Glutamatergic neuron (in vitro differentiated cells): ENCODE measurements around the gene LHX6. TPM values are rescaled to one million over a fixed set of nuclear protein-coding genes. Genes with fewer than 3 reads are reported as not detected.
A peak's percentile ranks its signal among the peaks of the same experiment; 100 is the strongest.

Experiments
- DNase-seq: peaks from one replicate; pipeline ENCODE4 v3.0.0; 2022
- H3K27ac Mint-ChIP-seq: one replicate; pipeline ENCODE4 v1.8.0; 2020; ENCODE audit warnings: mild to moderate bottlenecking, mixed read lengths, inconsistent platforms; ENCODE audit not compliant: unreplicated experiment
- H3K27me3 Mint-ChIP-seq: one replicate; pipeline ENCODE4 v1.8.0; 2020; ENCODE audit warnings: mild to moderate bottlenecking, moderate library complexity, mixed read lengths, inconsistent platforms; ENCODE audit not compliant: unreplicated experiment
- H3K36me3 Mint-ChIP-seq: one replicate; pipeline ENCODE4 v1.8.0; 2020; ENCODE audit warnings: mild to moderate bottlenecking, mixed read lengths, inconsistent platforms; ENCODE audit not compliant: unreplicated experiment
- H3K4me1 Mint-ChIP-seq: one replicate; pipeline ENCODE4 v1.8.0; 2020; ENCODE audit warnings: mild to moderate bottlenecking, low read depth, mixed read lengths, inconsistent platforms; ENCODE audit not compliant: unreplicated experiment
- H3K4me3 Mint-ChIP-seq: one replicate; pipeline ENCODE4 v1.8.0; 2020; ENCODE audit warnings: mild to moderate bottlenecking, mixed read lengths, inconsistent platforms; ENCODE audit not compliant: unreplicated experiment
- H3K9me3 Mint-ChIP-seq: one replicate; pipeline ENCODE4 v1.8.0; 2020; ENCODE audit warnings: mild to moderate bottlenecking, moderate library complexity, mixed read lengths, inconsistent platforms; ENCODE audit not compliant: unreplicated experiment
- CTCF ChIP-seq: fragments of 200-600 bp; sonication (generic); IDR thresholded peaks from one replicate; pipeline ENCODE4 v1.5.0; 2021; ENCODE audit not compliant: partially characterized antibody, unreplicated experiment
- total RNA-seq: library from RNA; stranded (reverse); fragmentation: NEBNext Ultra II Directional; extraction: Animal tissue kit (Norgen Biotek cat#: 25700); gene quantifications from one replicate; pipeline ENCODE4 v1.2.1, GENCODE V29; 2021; ENCODE audit not compliant: unreplicated experiment

LHX6 gene
- total RNA-seq, 1 donor from 2014 or later = 2.8 TPM

GRCh38 chr9:122214507-122214906 is 14.2 kb downstream of the LHX6 start:
- Mint-ChIP-seq H3K4me3 (peak overlapping the region; percentile 81), H3K27ac (no peak overlapping the region), H3K27me3 (peaks cover 33% of the 10 kb centered on the region), H3K4me1 (peaks cover 11% of the 10 kb centered on the region), H3K9me3 (peaks cover 17% of the 10 kb centered on the region), H3K36me3 (peaks cover 10% of the 10 kb centered on the region)
- no peak for TF ChIP-seq CTCF
- no peak for DNase-seq

- H3K9me3 Mint-ChIP-seq = peaks cover 16% of the 10 kb centered on the region
- H3K4me3 Mint-ChIP-seq = peak overlapping the region; percentile 81
- H3K36me3 Mint-ChIP-seq = peaks cover 10% of the 10 kb centered on the region
- H3K27me3 Mint-ChIP-seq = peaks cover 28% of the 10 kb centered on the region
- TF ChIP-seq CTCF = no peak
- peaks cover 9% of the 10 kb centered on the region for H3K4me1 Mint-ChIP-seq
- no peak overlapping the region for H3K27ac Mint-ChIP-seq
- DNase-seq = peak; percentile 86
Observed at GRCh38 chr9:122213589-122214413, 15.0 kb downstream of the LHX6 start.

- H3K36me3 Mint-ChIP-seq = peaks cover 5% of the 10 kb centered on the region
- H3K27ac Mint-ChIP-seq = no peak overlapping the region
- H3K27me3 Mint-ChIP-seq = peaks cover 21% of the 10 kb centered on the region
- peak overlapping the region; percentile 43 for H3K4me3 Mint-ChIP-seq
- peaks cover 11% of the 10 kb centered on the region for H3K9me3 Mint-ChIP-seq
- H3K4me1 Mint-ChIP-seq = peaks cover 4% of the 10 kb centered on the region
- TF ChIP-seq CTCF = no peak
- no peak for DNase-seq
Observed at GRCh38 chr9:122213102-122213588, 15.6 kb downstream of the LHX6 start.

GRCh38 chr9:122212473-122213004 is 16.2 kb downstream of the LHX6 start:
- H3K36me3 Mint-ChIP-seq = peaks cover 4% of the 10 kb centered on the region
- no peaks in the 10 kb centered on the region for H3K4me1 Mint-ChIP-seq
- H3K27me3 Mint-ChIP-seq = peaks cover 16% of the 10 kb centered on the region
- no peak for TF ChIP-seq CTCF
- peaks cover 5% of the 10 kb centered on the region for H3K9me3 Mint-ChIP-seq
- H3K4me3 Mint-ChIP-seq = peak overlapping the region; percentile 43
- DNase-seq = no peak
- no peak overlapping the region for H3K27ac Mint-ChIP-seq

- H3K9me3 Mint-ChIP-seq = peaks cover 4% of the 10 kb centered on the region
- DNase-seq = no peak
- no peaks in the 10 kb centered on the region for H3K36me3 Mint-ChIP-seq
- H3K4me1 Mint-ChIP-seq = no peaks in the 10 kb centered on the region
- TF ChIP-seq CTCF = no peak
- no peak overlapping the region for H3K27ac Mint-ChIP-seq
- peaks cover 6% of the 10 kb centered on the region for H3K27me3 Mint-ChIP-seq
- no peak overlapping the region for H3K4me3 Mint-ChIP-seq
Observed at GRCh38 chr9:122209451-122209850, 19.3 kb downstream of the LHX6 start.
